Endodermal cell (in vitro differentiated cells): ENCODE measurements around the gene CHDH. TPM values are rescaled to one million over a fixed set of nuclear protein-coding genes. Genes with fewer than 3 reads are reported as not detected.

Experiments used
- DNase-seq: peaks from one replicate; pipeline ENCODE4 v3.0.0-alpha.2; 2017
- H3K27ac ChIP-seq: 2 replicates; pipeline ENCODE4 v1.5.1; 2013; ENCODE audit warnings: mild to moderate bottlenecking, low read depth, low read length, moderate library complexity
- H3K27me3 ChIP-seq: 2 replicates; pipeline ENCODE4 v1.6.1; 2013; ENCODE audit warnings: mild to moderate bottlenecking, low read length, moderate library complexity; ENCODE audit not compliant: insufficient read depth, control insufficient read depth, poor library complexity, severe bottlenecking
- H3K36me3 ChIP-seq: 2 replicates; pipeline ENCODE4 v1.7.0; 2013; ENCODE audit warnings: mild to moderate bottlenecking, low read length, moderate library complexity; ENCODE audit not compliant: control insufficient read depth, insufficient read depth
- H3K4me1 ChIP-seq: one replicate; pipeline ENCODE4 v1.7.0; 2013; ENCODE audit warnings: low read length; ENCODE audit not compliant: control insufficient read depth, insufficient read depth
- H3K4me3 ChIP-seq: 2 replicates; pipeline ENCODE4 v1.5.1; 2013; ENCODE audit warnings: mild to moderate bottlenecking, low read length, moderate library complexity
- H3K9ac ChIP-seq: 2 replicates; pipeline ENCODE4 v1.6.1; 2013; ENCODE audit warnings: mild to moderate bottlenecking, low read length, moderate library complexity; ENCODE audit not compliant: poor library complexity, severe bottlenecking; ENCODE audit errors: extremely low read depth
- H3K9me3 ChIP-seq: 2 replicates; pipeline ENCODE4 v1.6.1; 2013; ENCODE audit warnings: mild to moderate bottlenecking, low read length, moderate library complexity; ENCODE audit not compliant: control insufficient read depth
- H3K27ac Mint-ChIP-seq: 2 replicates; pipeline ENCODE4 v1.8.0; 2020; ENCODE audit warnings: mixed read lengths
- H3K27me3 Mint-ChIP-seq: 2 replicates; pipeline ENCODE4 v1.8.0; 2021; ENCODE audit warnings: mild to moderate bottlenecking, mixed read lengths; ENCODE audit not compliant: insufficient read depth
- H3K36me3 Mint-ChIP-seq: 2 replicates; pipeline ENCODE4 v1.8.0; 2020; ENCODE audit warnings: low read depth, mixed read lengths
- H3K4me1 Mint-ChIP-seq: 2 replicates; pipeline ENCODE4 v1.8.0; 2020; ENCODE audit warnings: mixed read lengths
- H3K4me3 Mint-ChIP-seq: 2 replicates; pipeline ENCODE4 v1.8.0; 2020; ENCODE audit warnings: mild to moderate bottlenecking, moderate library complexity, mixed read lengths
- H3K9me3 Mint-ChIP-seq: 2 replicates; pipeline ENCODE4 v1.8.0; 2020; ENCODE audit warnings: mild to moderate bottlenecking, mixed read lengths
- CTCF ChIP-seq: fragments of 200-600 bp; sonication (generic); conservative IDR thresholded peaks from 2 replicates; pipeline ENCODE4 v1.5.0; 2021; ENCODE audit warnings: antibody characterized with exemption, mild to moderate bottlenecking
- WGBS, 2 experiments: methylation state at CpG; one replicate each; pipeline versions ENCODE4 v1.1.5 to v1.1.7; 2013; ENCODE audit warnings: missing lambda C conversion rate in 2 of 2, mixed read lengths in 1 of 2; ENCODE audit not compliant: insufficient coverage in 1 of 2, insufficient read length in 1 of 2; 5-methylcytosine and 5-hydroxymethylcytosine counted together
- total RNA-seq, 2 donors: library from RNA; stranded (reverse); fragmentation: NEBNext Ultra II Directional in 1 of 2; extraction: Animal tissue kit (Norgen Biotek cat#: 25700) in 1 of 2; gene quantifications; 2 replicates in 1 of 2; 3 replicates in 1 of 2; pipeline ENCODE4 v1.2.1, GENCODE V29; 2021

CHDH gene
- total RNA-seq, 2 donors from 2014 or later, result 12.7 to 21.4 TPM

GRCh38 chr3:53819163-53819868 lies 26.9 kb downstream of the CHDH start:
- H3K27me3 ChIP-seq, result no peaks in the 10 kb centered on the region
- WGBS, 2 experiments, result 93 to 100% methylated on average over 7 to 14 of the region's 14 CpGs
- DNase-seq, result no peak
- Mint-ChIP-seq H3K4me3 (no peak overlapping the region), H3K36me3 (peaks cover 15% of the 10 kb centered on the region), H3K4me1 (no peaks in the 10 kb centered on the region), H3K9me3 (no peaks in the 10 kb centered on the region), H3K27ac (no peak overlapping the region), H3K27me3 (no peaks in the 10 kb centered on the region)
- H3K4me3 ChIP-seq, result no peak overlapping the region
- H3K27ac ChIP-seq, result no peak overlapping the region
- no peak for TF ChIP-seq CTCF
- H3K9ac ChIP-seq, result no peak overlapping the region
- peaks cover 23% of the 10 kb centered on the region for H3K36me3 ChIP-seq
- no peaks in the 10 kb centered on the region for H3K4me1 ChIP-seq
- no peaks in the 10 kb centered on the region for H3K9me3 ChIP-seq

GRCh38 chr3:53818221-53819162 lies 27.7 kb downstream of the CHDH start:
- no peaks in the 10 kb centered on the region for H3K27me3 Mint-ChIP-seq
- WGBS, 2 experiments, result 90 to 94% methylated on average over 11 to 14 of the region's 14 CpGs
- no peak overlapping the region for H3K4me3 ChIP-seq
- TF ChIP-seq CTCF, result no peak
- no peaks in the 10 kb centered on the region for H3K27me3 ChIP-seq
- H3K9me3 ChIP-seq, result no peaks in the 10 kb centered on the region
- no peaks in the 10 kb centered on the region for H3K4me1 ChIP-seq
- H3K27ac ChIP-seq, result no peak overlapping the region
- peaks cover 12% of the 10 kb centered on the region for H3K36me3 Mint-ChIP-seq
- H3K9ac ChIP-seq, result no peak overlapping the region
- H3K4me1 Mint-ChIP-seq, result no peaks in the 10 kb centered on the region
- DNase-seq, result no peak
- H3K27ac Mint-ChIP-seq, result no peak overlapping the region
- H3K36me3 ChIP-seq, result peaks cover 23% of the 10 kb centered on the region
- no peaks in the 10 kb centered on the region for H3K9me3 Mint-ChIP-seq
- no peak overlapping the region for H3K4me3 Mint-ChIP-seq

GRCh38 chr3:53817809-53818208 lies 28.4 kb downstream of the CHDH start:
- H3K9ac ChIP-seq, result no peak overlapping the region
- no peaks in the 10 kb centered on the region for H3K4me1 ChIP-seq
- no peak overlapping the region for H3K27ac ChIP-seq
- H3K4me1 Mint-ChIP-seq, result no peaks in the 10 kb centered on the region
- H3K36me3 ChIP-seq, result peaks cover 23% of the 10 kb centered on the region
- H3K27me3 Mint-ChIP-seq, result no peaks in the 10 kb centered on the region
- no peak overlapping the region for H3K4me3 Mint-ChIP-seq
- no peak for TF ChIP-seq CTCF
- H3K9me3 ChIP-seq, result no peaks in the 10 kb centered on the region
- peaks cover 9% of the 10 kb centered on the region for H3K36me3 Mint-ChIP-seq
- no peak overlapping the region for H3K4me3 ChIP-seq
- H3K9me3 Mint-ChIP-seq, result no peaks in the 10 kb centered on the region
- H3K27me3 ChIP-seq, result no peaks in the 10 kb centered on the region
- no peak overlapping the region for H3K27ac Mint-ChIP-seq
- 94 to 98% methylated on average over 16 to 17 of the region's 17 CpGs for WGBS, 2 experiments
- DNase-seq, result no peak
